Suprapubic skin (tissue), 3 donors: Measurements from ENCODE around the gene TKT.

Experiments used
- POLR2A ChIP-seq, 2 donors: fragments of 450-650 bp; IDR thresholded peaks; one replicate each; pipeline ENCODE4 v1.6.1; 2017; ENCODE audit warnings: antibody characterized with exemption in 2 of 2, mild to moderate bottlenecking in 2 of 2, moderate library complexity in 2 of 2
- TF ChIP-seq, protein P1 (sequence below), 2 donors: fragments of 200-600 bp in 1 of 2; fragments of 450-650 bp in 1 of 2; sonication (generic) in 1 of 2; IDR thresholded peaks; one replicate each; pipeline ENCODE4 v1.5.1; 2016 to 2019; ENCODE audit warnings: antibody characterized with exemption in 2 of 2, mild to moderate bottlenecking in 1 of 2, moderate library complexity in 1 of 2

DNA sequence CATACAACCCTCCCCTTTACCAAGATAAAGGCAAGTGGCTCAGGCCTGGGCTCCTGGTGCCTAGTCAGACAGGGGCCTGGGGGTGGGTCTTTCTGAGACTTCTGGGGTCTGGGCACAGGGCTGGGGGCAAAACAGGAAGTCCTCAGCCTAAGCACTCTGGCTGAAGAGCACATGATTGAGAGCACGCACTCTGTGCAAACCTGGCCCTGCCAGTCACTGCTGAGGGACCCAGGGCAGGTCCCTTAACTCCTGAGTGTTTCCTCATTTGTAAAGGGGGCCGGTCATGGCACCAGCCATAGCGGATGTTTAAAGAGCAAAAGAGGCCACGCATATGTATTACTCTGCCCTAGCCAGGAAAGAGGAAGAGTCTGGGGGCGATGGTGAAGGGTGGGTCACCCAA is 16.0 kb downstream of the TKT start:
- TF ChIP-seq, protein P1, sequence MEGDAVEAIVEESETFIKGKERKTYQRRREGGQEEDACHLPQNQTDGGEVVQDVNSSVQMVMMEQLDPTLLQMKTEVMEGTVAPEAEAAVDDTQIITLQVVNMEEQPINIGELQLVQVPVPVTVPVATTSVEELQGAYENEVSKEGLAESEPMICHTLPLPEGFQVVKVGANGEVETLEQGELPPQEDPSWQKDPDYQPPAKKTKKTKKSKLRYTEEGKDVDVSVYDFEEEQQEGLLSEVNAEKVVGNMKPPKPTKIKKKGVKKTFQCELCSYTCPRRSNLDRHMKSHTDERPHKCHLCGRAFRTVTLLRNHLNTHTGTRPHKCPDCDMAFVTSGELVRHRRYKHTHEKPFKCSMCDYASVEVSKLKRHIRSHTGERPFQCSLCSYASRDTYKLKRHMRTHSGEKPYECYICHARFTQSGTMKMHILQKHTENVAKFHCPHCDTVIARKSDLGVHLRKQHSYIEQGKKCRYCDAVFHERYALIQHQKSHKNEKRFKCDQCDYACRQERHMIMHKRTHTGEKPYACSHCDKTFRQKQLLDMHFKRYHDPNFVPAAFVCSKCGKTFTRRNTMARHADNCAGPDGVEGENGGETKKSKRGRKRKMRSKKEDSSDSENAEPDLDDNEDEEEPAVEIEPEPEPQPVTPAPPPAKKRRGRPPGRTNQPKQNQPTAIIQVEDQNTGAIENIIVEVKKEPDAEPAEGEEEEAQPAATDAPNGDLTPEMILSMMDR (IDR thresholded peaks at IDR 0.05), result no peak
- no peak for TF ChIP-seq POLR2A (IDR thresholded peaks at IDR 0.05)
